Subcutaneous adipose tissue (tissue), 4 donors: ENCODE results near the gene SCN7A. TPM values are rescaled to one million over a fixed set of nuclear protein-coding genes. Genes with fewer than 3 reads are reported as not detected.

Experiments used
- total RNA-seq, 4 donors: library from RNA; depleted of rRNA; stranded (reverse); fragments of >200 nt; gene quantifications; one replicate each; pipeline ENCODE4 v1.1.0, GENCODE V29; 2016
- TF ChIP-seq, protein P1 (sequence below): fragments of 450-650 bp; IDR thresholded peaks from one replicate; pipeline ENCODE4 v1.5.1; 2016; ENCODE audit warnings: low read depth, mild to moderate bottlenecking, control low read depth, antibody characterized with exemption, moderate library complexity

SCN7A gene
- total RNA-seq, 4 donors from 2014 or later: 4.9 to 17.2 (median 7.9) TPM

GRCh38 chr2:166472332-166472731 lies 21.7 kb downstream of the SCN7A start:
- TF ChIP-seq, protein P1, sequence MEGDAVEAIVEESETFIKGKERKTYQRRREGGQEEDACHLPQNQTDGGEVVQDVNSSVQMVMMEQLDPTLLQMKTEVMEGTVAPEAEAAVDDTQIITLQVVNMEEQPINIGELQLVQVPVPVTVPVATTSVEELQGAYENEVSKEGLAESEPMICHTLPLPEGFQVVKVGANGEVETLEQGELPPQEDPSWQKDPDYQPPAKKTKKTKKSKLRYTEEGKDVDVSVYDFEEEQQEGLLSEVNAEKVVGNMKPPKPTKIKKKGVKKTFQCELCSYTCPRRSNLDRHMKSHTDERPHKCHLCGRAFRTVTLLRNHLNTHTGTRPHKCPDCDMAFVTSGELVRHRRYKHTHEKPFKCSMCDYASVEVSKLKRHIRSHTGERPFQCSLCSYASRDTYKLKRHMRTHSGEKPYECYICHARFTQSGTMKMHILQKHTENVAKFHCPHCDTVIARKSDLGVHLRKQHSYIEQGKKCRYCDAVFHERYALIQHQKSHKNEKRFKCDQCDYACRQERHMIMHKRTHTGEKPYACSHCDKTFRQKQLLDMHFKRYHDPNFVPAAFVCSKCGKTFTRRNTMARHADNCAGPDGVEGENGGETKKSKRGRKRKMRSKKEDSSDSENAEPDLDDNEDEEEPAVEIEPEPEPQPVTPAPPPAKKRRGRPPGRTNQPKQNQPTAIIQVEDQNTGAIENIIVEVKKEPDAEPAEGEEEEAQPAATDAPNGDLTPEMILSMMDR: no peak

- TF ChIP-seq, protein P1: no peak
Measured at GRCh38 chr2:166468124-166469024, 25.7 kb downstream of the SCN7A start.

- TF ChIP-seq, protein P1: no peak
Measured at GRCh38 chr2:166464187-166464586, 29.9 kb downstream of the SCN7A start.

- TF ChIP-seq, protein P1: no peak
Measured at GRCh38 chr2:166463640-166464039, 30.4 kb downstream of the SCN7A start.

- TF ChIP-seq, protein P1: no peak
Measured at GRCh38 chr2:166458674-166459073, 35.4 kb downstream of the SCN7A start.

DNA sequence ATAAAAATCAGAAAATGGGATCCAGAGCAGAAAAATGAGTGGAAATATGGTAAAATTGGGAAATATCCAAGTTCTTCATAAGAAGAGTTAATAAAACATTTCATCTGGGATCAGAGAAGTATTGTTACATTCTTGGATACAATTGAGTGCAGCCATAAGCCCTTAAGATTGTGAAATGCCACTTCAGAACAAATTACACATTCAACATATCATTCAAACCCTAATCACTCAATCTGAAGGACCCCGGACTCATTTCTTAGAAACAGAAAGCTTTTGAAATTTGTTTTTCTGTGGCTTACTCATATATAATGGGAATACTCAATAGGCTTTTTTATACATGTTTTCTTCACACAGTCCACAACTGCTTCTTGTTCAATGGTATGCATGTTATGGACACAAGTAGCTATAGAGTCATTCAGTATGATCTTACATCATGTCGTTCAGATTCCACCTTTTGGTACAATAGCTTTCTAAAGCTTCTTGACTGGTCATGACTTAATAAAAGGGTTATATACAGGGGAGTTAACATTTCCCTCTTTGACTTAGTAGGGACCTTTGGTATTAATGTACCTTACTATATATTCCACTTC lies 39.9 kb downstream of the SCN7A start:
- TF ChIP-seq, protein P1: no peak

DNA sequence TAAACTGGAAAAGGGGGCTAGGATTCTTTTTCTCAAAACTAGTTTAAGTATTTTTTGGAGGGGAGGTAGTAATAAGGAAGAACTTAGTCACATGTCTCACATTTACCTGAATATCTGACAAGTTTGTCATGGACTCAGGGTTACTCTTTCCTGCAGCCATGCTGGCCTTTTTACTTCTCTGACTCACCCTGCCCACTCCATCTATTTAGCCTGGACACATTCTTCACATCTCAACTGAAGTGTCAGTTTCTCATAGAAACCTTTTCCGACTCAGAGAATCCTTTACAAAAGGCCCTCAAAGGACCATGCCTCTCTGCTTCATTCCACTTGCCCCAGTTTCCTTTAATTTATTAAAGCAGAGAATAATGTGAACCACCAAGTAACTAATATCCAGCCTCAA lies 42.6 kb downstream of the SCN7A start:
- TF ChIP-seq, protein P1: no peak
